Fibroblast of skin of right quadriceps (primary cell): ENCODE data around the gene COG2.
"Not testable (repeated sequence)": the region's sequence is repeated elsewhere in the genome, so short reads cannot be mapped to it uniquely, and the experiment has no call there.

ENCODE experiments used
- DNase-seq: peaks from one replicate; pipeline ENCODE4 v3.0.0-alpha.2; 2013

Gene COG2

GRCh38 chr1:230680300-230681025 is 38.2 kb downstream of the COG2 start:
- no peak for DNase-seq

- peak; percentile 85 for DNase-seq
These were observed 39.3 kb downstream of the COG2 start for GRCh38 chr1:230681599-230681998.

GRCh38 chr1:230682274-230682673 is 40.0 kb downstream of the COG2 start:
- no peak for DNase-seq

- DNase-seq: peak; percentile 61
These were observed 40.8 kb downstream of the COG2 start for GRCh38 chr1:230682882-230683610.

- no peak for DNase-seq
These were observed 41.9 kb downstream of the COG2 start for GRCh38 chr1:230684146-230684545.

- DNase-seq: no peak
These were observed 42.7 kb downstream of the COG2 start for GRCh38 chr1:230684998-230685397.

- DNase-seq: no peak
These were observed 44.5 kb downstream of the COG2 start for GRCh38 chr1:230686747-230687146.

GRCh38 chr1:230690101-230690500 is 47.8 kb downstream of the COG2 start:
- DNase-seq: peak; percentile 29

GRCh38 chr1:230691615-230692014 is 49.3 kb downstream of the COG2 start:
- no peak for DNase-seq

- DNase-seq: no peak
These were observed 50.9 kb downstream of the COG2 start for GRCh38 chr1:230693221-230693620.

GRCh38 chr1:230693777-230694176 is 51.5 kb downstream of the COG2 start:
- DNase-seq: no peak

GRCh38 chr1:230694464-230694863 is 52.2 kb downstream of the COG2 start:
- no peak for DNase-seq

- DNase-seq: no peak
These were observed 52.7 kb downstream of the COG2 start for GRCh38 chr1:230694991-230695390.

- DNase-seq: no peak
These were observed 53.9 kb downstream of the COG2 start for GRCh38 chr1:230696218-230696617.

GRCh38 chr1:230696722-230697437 is 54.6 kb downstream of the COG2 start:
- DNase-seq: peak; percentile 69

- DNase-seq: no peak
These were observed 55.8 kb downstream of the COG2 start for GRCh38 chr1:230698130-230698529.

GRCh38 chr1:230698964-230699363 is 56.7 kb downstream of the COG2 start:
- DNase-seq: not testable (repeated sequence)

- no peak for DNase-seq
These were observed 57.4 kb downstream of the COG2 start for GRCh38 chr1:230699716-230700115.

- no peak for DNase-seq
These were observed 57.9 kb downstream of the COG2 start for GRCh38 chr1:230700132-230700531.

- no peak for DNase-seq
These were observed 59.2 kb downstream of the COG2 start for GRCh38 chr1:230701434-230701833.

- no peak for DNase-seq
These were observed 59.9 kb downstream of the COG2 start for GRCh38 chr1:230701895-230702768.

GRCh38 chr1:230702934-230703678 is 60.8 kb downstream of the COG2 start:
- no peak for DNase-seq
